LNCaP clone FGC (cell line): ENCODE results near the gene ST3GAL3.

Experiments used
- DNase-seq: peaks from one replicate; pipeline ENCODE4 v3.0.0-alpha.2; 2011; ENCODE audit warnings: low read depth
- H3K4me3 ChIP-seq: 2 replicates; pipeline ENCODE4 v1.5.1; 2011; ENCODE audit warnings: mild to moderate bottlenecking, low read depth, low read length, control low read depth
- CTCF ChIP-seq: IDR thresholded peaks from 2 replicates; pipeline ENCODE4 v1.5.1; 2012; ENCODE audit warnings: mild to moderate bottlenecking; ENCODE audit not compliant: control insufficient read depth, insufficient read depth; ENCODE audit errors: extremely low read depth

The ST3GAL3 gene

GRCh38 chr1:43938892-43939587, 231.7 kb downstream of the ST3GAL3 start:
- TF ChIP-seq CTCF = no peak
- DNase-seq = no peak
- no peak overlapping the region for H3K4me3 ChIP-seq

GRCh38 chr1:43942411-43942810, 235.1 kb downstream of the ST3GAL3 start:
- DNase-seq = no peak
- no peak overlapping the region for H3K4me3 ChIP-seq
- TF ChIP-seq CTCF = no peak

GRCh38 chr1:43944860-43945259, 237.5 kb downstream of the ST3GAL3 start:
- no peak overlapping the region for H3K4me3 ChIP-seq
- DNase-seq = no peak
- TF ChIP-seq CTCF = no peak

- no peak for TF ChIP-seq CTCF
- DNase-seq = no peak
- peak overlapping the region; percentile 96 for H3K4me3 ChIP-seq
Measured at GRCh38 chr1:43945674-43946235, 238.4 kb downstream of the ST3GAL3 start.

GRCh38 chr1:43946236-43947060, 239.1 kb downstream of the ST3GAL3 start, which contains the start of gene IPO13:
IPO13 (plus strand) TSS chr1:43946950; CDS start chr1:43947601, 651 bp downstream.
- peak within 1 kb of the TSS; percentile 96 for H3K4me3 ChIP-seq
- peak; percentile 61 for TF ChIP-seq CTCF
- peak; percentile 88 for DNase-seq

GRCh38 chr1:43947061-43947873, 239.9 kb downstream of the ST3GAL3 start:
- no peak for DNase-seq
- peak overlapping the region; percentile 96 for H3K4me3 ChIP-seq
- no peak for TF ChIP-seq CTCF
